K562 (cell line): ENCODE data around the gene SLC1A2. TPM values are rescaled to one million over a fixed set of nuclear protein-coding genes. Genes with fewer than 3 reads are reported as not detected.

Source experiments
- ATAC-seq: fragments of 200-7000 bp; cut with Tn5 transposase; 3 replicates; pipeline ENCODE4 v1.9.1; 2020; ENCODE audit warnings: moderate library complexity
- BruUV-seq: library from RNA; stranded (reverse); fragments of 400-500 nt; replicated peaks from 2 replicates; lab custom pipeline; 2021; lab: Mats Ljungman, UMichigan
- CTCF ChIA-PET: fragments of 300-600 bp; formaldehyde crosslinking; extraction: SDS; loops from one replicate; lab custom pipeline; 2021; ENCODE audit warnings: low intra/inter-chr PET ratio; lab: Yijun Ruan, JAX
- POLR2A ChIA-PET: fragments of 300-600, 350-650 bp; sonication (Branson Sonifier 250); formaldehyde crosslinking; extraction: SDS; loops from one replicate; lab custom pipeline; 2021; ENCODE audit warnings: antibody characterized with exemption, inconsistent platforms; lab: Yijun Ruan, JAX
- DNase-seq, 4 experiments: peaks; one replicate each; pipeline versions ENCODE4 v3.0.0 to v3.0.0-alpha.2; 2011 to 2018; ENCODE audit warnings: low spot score in 3 of 4, mixed read lengths in 3 of 4; ENCODE audit errors: extremely low read depth in 1 of 4
- FAIRE-seq: peaks from 2 replicates; lab custom pipeline; 2011; peaks lifted over from hg19 to GRCh38; lab: Jason Lieb, UNC
- H2AFZ ChIP-seq: 2 replicates; pipeline ENCODE4 v1.6.0; 2011; ENCODE audit warnings: low read depth, low read length, control low read depth, inconsistent platforms
- H3K27ac ChIP-seq: fragments of 200-600 bp; 3 replicates; pipeline ENCODE4 v1.8.0; 2011; ENCODE audit warnings: low read depth, mild to moderate bottlenecking, control low read depth, inconsistent platforms, low read length, moderate library complexity, mixed read lengths; ENCODE audit errors: extremely low read depth
- H3K27me3 ChIP-seq, 2 experiments: fragments of 300-600 bp in 1 of 2; 2 replicates in 1 of 2; 3 replicates in 1 of 2; pipeline versions ENCODE4 v1.6.0 to v1.8.0; 2011; ENCODE audit warnings: inconsistent platforms in 2 of 2, low read length in 2 of 2, mild to moderate bottlenecking in 1 of 2, mixed read lengths in 1 of 2, moderate library complexity in 1 of 2; ENCODE audit not compliant: control insufficient read depth in 2 of 2, insufficient read depth in 2 of 2
- H3K36me3 ChIP-seq: fragments of 300-600 bp; 3 replicates; pipeline ENCODE4 v1.8.0; 2011; ENCODE audit warnings: mild to moderate bottlenecking, low read length, inconsistent platforms; ENCODE audit not compliant: control insufficient read depth, insufficient read depth
- H3K4me1 ChIP-seq, 2 experiments: fragments of 200-600 bp in 1 of 2; replicated peaks in 1 of 2; 2 replicates in 1 of 2; 3 replicates in 1 of 2; pipeline versions ENCODE4 v1.5.1 to v1.8.0; 2011; ENCODE audit warnings: inconsistent platforms in 2 of 2, low read length in 2 of 2, mild to moderate bottlenecking in 1 of 2, mixed read lengths in 1 of 2, moderate library complexity in 1 of 2; ENCODE audit not compliant: control insufficient read depth in 2 of 2, insufficient read depth in 2 of 2
- H3K4me2 ChIP-seq: 2 replicates; pipeline ENCODE4 v1.6.1; 2011; ENCODE audit warnings: low read length, control low read depth, inconsistent platforms, mixed read lengths; ENCODE audit not compliant: insufficient read depth
- H3K4me3 ChIP-seq: fragments of 200-600 bp; sonication (generic), shearing (Covaris generic); 2 replicates; pipeline ENCODE4 v1.5.1; 2016; ENCODE audit warnings: control low read depth, inconsistent platforms
- H3K79me2 ChIP-seq: fragments of 200-600 bp; 3 replicates; pipeline ENCODE4 v1.8.0; 2011; ENCODE audit warnings: low read length, inconsistent platforms; ENCODE audit not compliant: control insufficient read depth, insufficient read depth
- H3K9ac ChIP-seq, 2 experiments: 2 replicates each; pipeline versions ENCODE4 v1.6.0 to v1.6.1; 2011; ENCODE audit warnings: low read depth in 2 of 2, low read length in 2 of 2, control low read depth in 1 of 2, inconsistent platforms in 1 of 2, mild to moderate bottlenecking in 1 of 2, mixed read lengths in 1 of 2; ENCODE audit not compliant: insufficient read depth in 1 of 2
- H3K9me1 ChIP-seq: one replicate; pipeline ENCODE4 v1.6.0; 2011; ENCODE audit warnings: inconsistent platforms, mild to moderate bottlenecking, low read length, moderate library complexity; ENCODE audit not compliant: control insufficient read depth, insufficient read depth
- H3K9me3 ChIP-seq: replicated peaks from 2 replicates; pipeline ENCODE4 v1.5.1; 2011; ENCODE audit warnings: low read depth, low read length, inconsistent platforms; ENCODE audit not compliant: control insufficient read depth, insufficient read depth
- H4K20me1 ChIP-seq: replicated peaks from 2 replicates; pipeline ENCODE4 v1.6.1; 2011; ENCODE audit warnings: low read length, inconsistent platforms, mixed read lengths; ENCODE audit not compliant: control insufficient read depth, insufficient read depth
- CHD7 ChIP-seq: fragments of 200-600 bp; sonication (generic); IDR thresholded peaks from one replicate; pipeline ENCODE4 v1.6.1; 2012; ENCODE audit warnings: mild to moderate bottlenecking, low read depth, low read length, inconsistent platforms
- FOXK1 ChIP-seq: sonication (generic); formaldehyde crosslinking; IDR thresholded peaks from 2 replicates; pipeline ENCODE4 v1.8.0; 2022; ENCODE audit warnings: missing genetic modification reagents, mild to moderate bottlenecking, borderline replicate concordance
- GABPB1 ChIP-seq: sonication (generic); formaldehyde crosslinking; IDR thresholded peaks from 2 replicates; pipeline ENCODE4 v1.8.0; 2022; ENCODE audit warnings: mild to moderate bottlenecking, missing genetic modification reagents
- GTF2A2 ChIP-seq: IDR thresholded peaks from 2 replicates; pipeline ENCODE4 v1.6.1; 2016; ENCODE audit warnings: mild to moderate bottlenecking, missing genetic modification characterization, missing compliant biosample characterization
- MAFF ChIP-seq: IDR thresholded peaks from 2 replicates; pipeline ENCODE4 v1.6.1; 2012; ENCODE audit warnings: low read length, improper control_type of control experiment
- MBD2 ChIP-seq: sonication (generic); IDR thresholded peaks from 2 replicates; pipeline ENCODE4 v1.6.1; 2016; ENCODE audit warnings: low read depth, borderline replicate concordance
- POLR2B ChIP-seq: fragments of 450-650 bp; IDR thresholded peaks from 2 replicates; pipeline ENCODE4 v1.6.1; 2018; ENCODE audit warnings: low read depth; ENCODE audit not compliant: partially characterized antibody
- PTTG1 ChIP-seq: fragments of 450-650 bp; IDR thresholded peaks from 2 replicates; pipeline ENCODE4 v1.6.1; 2016; ENCODE audit warnings: low read depth, mild to moderate bottlenecking, missing genetic modification characterization, missing compliant biosample characterization
- ZEB2 ChIP-seq: fragments of 450-650 bp; IDR thresholded peaks from 2 replicates; pipeline ENCODE4 v1.6.1; 2016
- ZFX ChIP-seq: sonication (generic); formaldehyde crosslinking; IDR thresholded peaks from 2 replicates; pipeline ENCODE4 v1.8.0; 2022; ENCODE audit warnings: mild to moderate bottlenecking, missing genetic modification reagents, moderate library complexity
- ZNF133 ChIP-seq: fragments of 250-450 bp; sonication (Bioruptor Pico); IDR thresholded peaks from 2 replicates; pipeline ENCODE4 v1.4.0; 2020; ENCODE audit warnings: mild to moderate bottlenecking
- ZNF408 ChIP-seq: fragments of 250-450 bp; sonication (Bioruptor Pico); IDR thresholded peaks from 2 replicates; pipeline ENCODE4 v1.4.0; 2020; ENCODE audit warnings: low read depth, mild to moderate bottlenecking, moderate library complexity
- WGBS: fragments of 100-300 bp; shearing (Covaris generic); methylation state at CpG from one replicate; pipeline ENCODE4 v1.1.6; 2016; ENCODE audit warnings: low coverage, mixed read lengths; ENCODE audit not compliant: insufficient coverage; ENCODE audit errors: missing lambda C conversion rate; 5-methylcytosine and 5-hydroxymethylcytosine counted together
- in situ Hi-C: fragments of 300-500 bp; cut with MboI; formaldehyde crosslinking; loops from 4 replicates; pipeline ENCODE4 v1.15.0; 2018; ENCODE audit warnings: inconsistent platforms, mixed read lengths
- intact Hi-C: fragments of 100-400 bp; cut with micrococcal nuclease; formaldehyde crosslinking; loops from 2 replicates; pipeline ENCODE4 v1.14.2; 2022
- polyA plus RNA-seq, 8 experiments: library from polyadenylated mRNA; depleted of rRNA in 4 of 8; stranded (reverse) in 5 of 8; unstranded in 3 of 8; fragments of >200 nt; fragmentation: Nextera tagmentation in 2 of 8; fragmentation: Illumina TruSeq in 1 of 8; extraction: Ambion mirVana in 2 of 8; extraction: Trizol in 1 of 8; gene quantifications; 2 replicates each; pipeline versions ENCODE4 v1.2.1 to v1.2.3, GENCODE V29; 2011 to 2014; ENCODE audit warnings: inconsistent platforms in 1 of 8, missing spikeins in 1 of 8
- total RNA-seq, 7 experiments: library from RNA; depleted of rRNA in 6 of 7; stranded (reverse); fragments of >200 nt in 6 of 7; fragmentation: Illumina TruSeq in 2 of 7; extraction: Trizol in 2 of 7; gene quantifications; 2 replicates each; pipeline versions ENCODE4 v1.2.1 to v1.2.3, GENCODE V29; 2011 to 2021; ENCODE audit warnings: low replicate concordance in 1 of 7

Gene SLC1A2
- total and polyA plus RNA-seq, 9 of the 15 experiments (the other 6 are each of a cell fraction or from before 2014, with no cell fraction given), result 0.03 to 0.07 (median 0.04) TPM; not detected in 5

- no peak for TF ChIP-seq GABPB1 (CRISPR knock-in tag)
- TF ChIP-seq ZNF408 (CRISPR knock-in tag), result no peak
These were observed 189.0 kb downstream of the SLC1A2 start (continued) for GRCh38 chr11:35230388-35230787.

DNA sequence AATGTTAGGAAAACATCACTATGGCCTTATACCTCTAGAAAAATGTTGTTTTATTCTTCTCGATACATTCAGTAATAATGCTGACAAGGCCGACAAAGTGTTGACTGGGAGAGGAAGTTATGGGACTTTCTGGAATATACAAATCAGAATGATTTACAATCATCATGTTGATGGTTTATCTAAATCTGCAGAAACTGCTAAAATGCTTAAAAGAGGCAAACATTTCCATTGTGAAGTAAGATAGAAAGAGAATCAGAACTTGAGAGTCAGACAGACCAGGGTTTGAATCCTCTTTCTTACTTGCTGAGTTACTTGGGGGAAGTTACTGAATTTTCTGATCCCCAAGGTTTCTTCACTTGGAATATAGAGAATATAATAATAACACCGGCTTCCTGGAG lies 191.0 kb downstream of the SLC1A2 start:
- no TSS peak for BruUV-seq
- in situ Hi-C loops, result loop anchor here (25.0 kb wide), 1 partner anchor 291 kb away; no protein-coding TSS in a partner anchor
- intact Hi-C loops, result no loop called here
- Histone ChIP-seq H2AFZ (no peak overlapping the region), H3K79me2 (no peaks in the 10 kb centered on the region), H3K9ac (no peak overlapping the region), H3K9me1 (no peaks in the 10 kb centered on the region), H3K4me2 (no peak overlapping the region), H4K20me1 (no peaks in the 10 kb centered on the region; the same call in 1 of the 2 replicates), H3K36me3 (no peaks in the 10 kb centered on the region), H3K9me3 (no peaks in the 10 kb centered on the region), H3K27me3 (peaks cover 2 to 4% of the 10 kb centered on the region in 2 experiments; a peak in 1 of 5 replicates), H3K27ac (no peak overlapping the region), H3K4me1 (no peaks in the 10 kb centered on the region), H3K4me3 (no peak overlapping the region)
- CTCF ChIA-PET, result no interaction called here
- 0% methylated on average over 3 of the region's 3 CpGs for WGBS
- no peak for ATAC-seq
- no peak for FAIRE-seq
- no peak for DNase-seq
- POLR2A ChIA-PET, result no interaction called here
- TF ChIP-seq ZEB2 (no peak), ZFX (CRISPR knock-in tag) (no peak), GTF2A2 (no peak), ZNF133 (CRISPR knock-in tag) (no peak), PTTG1 (no peak), CHD7 (no peak), MAFF (no peak), MBD2 (no peak), FOXK1 (CRISPR knock-in tag) (no peak), POLR2B (no peak)
